Skeletal muscle satellite cell (primary cell): ENCODE data around the gene COL15A1.

Source experiments
- H3K27me3 ChIP-seq: 2 replicates; pipeline ENCODE4 v1.7.0; 2013; ENCODE audit warnings: low read length; ENCODE audit not compliant: control insufficient read depth, insufficient read depth
- H3K36me3 ChIP-seq: 2 replicates; pipeline ENCODE4 v1.7.0; 2013; ENCODE audit warnings: mild to moderate bottlenecking, control low read depth, low read length; ENCODE audit not compliant: insufficient read depth
- H3K4me1 ChIP-seq: 2 replicates; pipeline ENCODE4 v1.7.0; 2013; ENCODE audit warnings: low read length; ENCODE audit not compliant: control insufficient read depth, insufficient read depth
- H3K4me2 ChIP-seq: 2 replicates; pipeline ENCODE4 v1.7.0; 2013; ENCODE audit warnings: mild to moderate bottlenecking, low read length
- H3K4me3 ChIP-seq: 2 replicates; pipeline ENCODE4 v1.7.0; 2013; ENCODE audit warnings: low read length
- H3K9ac ChIP-seq: 2 replicates; pipeline ENCODE4 v1.7.0; 2013; ENCODE audit warnings: mild to moderate bottlenecking, low read depth, low read length, moderate library complexity
- H3K9me3 ChIP-seq: replicated peaks from 2 replicates; pipeline ENCODE4 v1.7.0; 2013; ENCODE audit warnings: mild to moderate bottlenecking, control low read depth, low read length

The COL15A1 gene

GRCh38 chr9:99055384-99055783 is 111.7 kb downstream of the COL15A1 start:
- H3K36me3 ChIP-seq, result no peaks in the 10 kb centered on the region
- no peaks in the 10 kb centered on the region for H3K9me3 ChIP-seq
- H3K4me1 ChIP-seq, result peaks cover 34% of the 10 kb centered on the region
- H3K4me2 ChIP-seq, result no peak overlapping the region
- peaks cover 10% of the 10 kb centered on the region for H3K27me3 ChIP-seq
- no peak overlapping the region for H3K4me3 ChIP-seq
- H3K9ac ChIP-seq, result no peak overlapping the region

- Histone ChIP-seq H3K4me2 (no peak overlapping the region), H3K4me3 (no peak overlapping the region)
These were observed 112.5 kb downstream of the COL15A1 start for GRCh38 chr9:99056186-99056585.

GRCh38 chr9:99056886-99057664 is 113.4 kb downstream of the COL15A1 start:
- no peaks in the 10 kb centered on the region for H3K36me3 ChIP-seq
- peaks cover 16% of the 10 kb centered on the region for H3K27me3 ChIP-seq
- peak overlapping the region; percentile 51 for H3K4me2 ChIP-seq
- peaks cover 29% of the 10 kb centered on the region for H3K4me1 ChIP-seq
- peak overlapping the region; percentile 71 for H3K9ac ChIP-seq
- H3K9me3 ChIP-seq, result no peaks in the 10 kb centered on the region
- H3K4me3 ChIP-seq, result peak overlapping the region; percentile 8

More at GRCh38 chr9:99056186-99056585, 112.5 kb downstream of the COL15A1 start:
- H3K9ac ChIP-seq, result no peak overlapping the region
- no peaks in the 10 kb centered on the region for H3K36me3 ChIP-seq
- peaks cover 29% of the 10 kb centered on the region for H3K4me1 ChIP-seq
- H3K9me3 ChIP-seq, result no peaks in the 10 kb centered on the region
- H3K27me3 ChIP-seq, result peaks cover 10% of the 10 kb centered on the region

- Histone ChIP-seq H3K9me3 (no peaks in the 10 kb centered on the region), H3K27me3 (peaks cover 24% of the 10 kb centered on the region), H3K36me3 (no peaks in the 10 kb centered on the region), H3K4me2 (peak overlapping the region; percentile 51), H3K9ac (peak overlapping the region; percentile 71), H3K4me3 (peak overlapping the region; percentile 8), H3K4me1 (peaks cover 29% of the 10 kb centered on the region)
These were observed 114.2 kb downstream of the COL15A1 start for GRCh38 chr9:99057665-99058625.

GRCh38 chr9:99058964-99059921 is 115.5 kb downstream of the COL15A1 start:
- no peak overlapping the region for H3K4me3 ChIP-seq
- peaks cover 29% of the 10 kb centered on the region for H3K4me1 ChIP-seq
- peaks cover 26% of the 10 kb centered on the region for H3K27me3 ChIP-seq
- peak overlapping the region; percentile 32 for H3K9ac ChIP-seq
- H3K4me2 ChIP-seq, result no peak overlapping the region
- no peaks in the 10 kb centered on the region for H3K36me3 ChIP-seq
- no peaks in the 10 kb centered on the region for H3K9me3 ChIP-seq

- peaks cover 31% of the 10 kb centered on the region for H3K27me3 ChIP-seq
- no peaks in the 10 kb centered on the region for H3K36me3 ChIP-seq
- H3K9ac ChIP-seq, result no peak overlapping the region
- H3K4me2 ChIP-seq, result no peak overlapping the region
- H3K4me1 ChIP-seq, result peaks cover 26% of the 10 kb centered on the region
- H3K9me3 ChIP-seq, result no peaks in the 10 kb centered on the region
- H3K4me3 ChIP-seq, result no peak overlapping the region
These were observed 116.9 kb downstream of the COL15A1 start for GRCh38 chr9:99060621-99061020.

- H3K4me2 ChIP-seq, result no peak overlapping the region
- H3K36me3 ChIP-seq, result no peaks in the 10 kb centered on the region
- peaks cover 21% of the 10 kb centered on the region for H3K4me1 ChIP-seq
- peaks cover 31% of the 10 kb centered on the region for H3K27me3 ChIP-seq
- no peaks in the 10 kb centered on the region for H3K9me3 ChIP-seq
- no peak overlapping the region for H3K9ac ChIP-seq
- H3K4me3 ChIP-seq, result no peak overlapping the region
These were observed 118.8 kb downstream of the COL15A1 start for GRCh38 chr9:99062549-99062948.

- H3K9me3 ChIP-seq, result no peaks in the 10 kb centered on the region
- H3K9ac ChIP-seq, result no peak overlapping the region
- H3K4me1 ChIP-seq, result peaks cover 12% of the 10 kb centered on the region
- no peak overlapping the region for H3K4me3 ChIP-seq
- H3K27me3 ChIP-seq, result peaks cover 31% of the 10 kb centered on the region
- no peak overlapping the region for H3K4me2 ChIP-seq
- H3K36me3 ChIP-seq, result no peaks in the 10 kb centered on the region
These were observed 119.8 kb downstream of the COL15A1 start for GRCh38 chr9:99063522-99063921.

GRCh38 chr9:99066571-99066970 is 122.9 kb downstream of the COL15A1 start:
- Histone ChIP-seq H3K9me3 (no peaks in the 10 kb centered on the region), H3K9ac (no peak overlapping the region), H3K4me2 (no peak overlapping the region), H3K36me3 (no peaks in the 10 kb centered on the region), H3K27me3 (peaks cover 30% of the 10 kb centered on the region), H3K4me1 (peaks cover 23% of the 10 kb centered on the region), H3K4me3 (no peak overlapping the region)

- Histone ChIP-seq H3K9ac (no peak overlapping the region), H3K27me3 (peaks cover 6% of the 10 kb centered on the region), H3K4me3 (no peak overlapping the region), H3K4me2 (no peak overlapping the region), H3K9me3 (no peaks in the 10 kb centered on the region), H3K4me1 (peaks cover 30% of the 10 kb centered on the region), H3K36me3 (no peaks in the 10 kb centered on the region)
These were observed 125.4 kb downstream of the COL15A1 start for GRCh38 chr9:99069075-99069474.
